Astrocyte of the spinal cord (primary cell): Measurements from ENCODE around the gene HIPK1.
A peak's percentile ranks its signal among the peaks of the same experiment; 100 is the strongest.

ENCODE experiments used
- DNase-seq: peaks from one replicate; pipeline ENCODE4 v3.0.0; 2011; ENCODE audit warnings: low read depth, low spot score
- H3K4me3 ChIP-seq: 2 replicates; pipeline ENCODE4 v1.5.1; 2011; ENCODE audit warnings: low read depth, mild to moderate bottlenecking, low read length, moderate library complexity
- CTCF ChIP-seq: IDR thresholded peaks from 2 replicates; pipeline ENCODE4 v1.5.1; 2012; ENCODE audit warnings: low read depth, mild to moderate bottlenecking, low read length, inconsistent platforms
- in situ Hi-C: cut with HindIII; loops from 2 replicates; pipeline ENCODE4 v1.10.0; 2017; ENCODE audit warnings: low sequenced_read_pairs

Gene HIPK1

GRCh38 chr1:113928941-113929749 is at the start of gene HIPK1:
Gene HIPK1 (plus strand): TSS chr1:113929324.
- TF ChIP-seq CTCF, result no peak
- DNase-seq, result peak; percentile 89
- in situ Hi-C loops, result no loop called here
- H3K4me3 ChIP-seq, result peak within 1 kb of the TSS; percentile 61

GRCh38 chr1:113879739-113880038 is 49.4 kb upstream of the HIPK1 start:
- H3K4me3 ChIP-seq, result no peak overlapping the region
- in situ Hi-C loops, result no loop called here
- no peak for DNase-seq
- no peak for TF ChIP-seq CTCF

GRCh38 chr1:113881661-113882060 is 47.5 kb upstream of the HIPK1 start:
- H3K4me3 ChIP-seq, result no peak overlapping the region
- TF ChIP-seq CTCF, result no peak
- DNase-seq, result no peak
- in situ Hi-C loops, result no loop called here

GRCh38 chr1:113886417-113887401 is 42.4 kb upstream of the HIPK1 start:
- TF ChIP-seq CTCF, result no peak
- in situ Hi-C loops, result no loop called here
- H3K4me3 ChIP-seq, result no peak overlapping the region
- no peak for DNase-seq

- H3K4me3 ChIP-seq, result no peak within 1 kb of the TSS
- in situ Hi-C loops, result no loop called here
- no peak for TF ChIP-seq CTCF
- no peak for DNase-seq
These were observed 41.5 kb upstream of the HIPK1 start, which contains the start of gene BCL2L15 for GRCh38 chr1:113887402-113888175. Gene BCL2L15 (minus strand): TSS chr1:113887581. CDS start chr1:113887375, 206 bp downstream.

- no peak for DNase-seq
- no peak for TF ChIP-seq CTCF
- H3K4me3 ChIP-seq, result no peak overlapping the region
- in situ Hi-C loops, result no loop called here
These were observed 38.3 kb upstream of the HIPK1 start for GRCh38 chr1:113890816-113891215.
